GM23338 (cell line): ENCODE measurements around the gene EVC. TPM values are rescaled to one million over a fixed set of nuclear protein-coding genes. Genes with fewer than 3 reads are reported as not detected.

Experiments used
- ATAC-seq: fragments of 200-7000 bp; cut with Tn5 transposase; 3 replicates; pipeline ENCODE4 v1.9.1; 2020
- DNase-seq: peaks from one replicate; pipeline ENCODE4 v3.0.0-alpha.2; 2015; ENCODE audit warnings: low spot score
- H2AFZ ChIP-seq: fragments of 200-600 bp; sonication (generic); 2 replicates; pipeline ENCODE4 v1.8.0; 2016; ENCODE audit warnings: antibody characterized with exemption, mild to moderate bottlenecking, moderate library complexity
- H3F3A ChIP-seq: fragments of 200-600 bp; sonication (generic); replicated peaks from 2 replicates; pipeline ENCODE4 v1.8.0; 2017; ENCODE audit warnings: antibody characterized with exemption, mixed run types, low read depth
- H3K27ac ChIP-seq: fragments of 200-600 bp; sonication (generic); 2 replicates; pipeline ENCODE4 v1.6.1; 2016; ENCODE audit warnings: low read depth
- H3K27me3 ChIP-seq: fragments of 200-600 bp; sonication (generic); 2 replicates; pipeline ENCODE4 v1.8.0; 2016; ENCODE audit warnings: mild to moderate bottlenecking, mixed run types, moderate library complexity; ENCODE audit not compliant: insufficient read depth
- H3K36me3 ChIP-seq: fragments of 200-600 bp; sonication (generic); 2 replicates; pipeline ENCODE4 v1.8.0; 2016; ENCODE audit warnings: mild to moderate bottlenecking; ENCODE audit not compliant: insufficient read depth
- H3K4me1 ChIP-seq: fragments of 200-600 bp; sonication (generic); 2 replicates; pipeline ENCODE4 v1.8.0; 2016; ENCODE audit warnings: mild to moderate bottlenecking, moderate library complexity; ENCODE audit not compliant: insufficient read depth
- H3K4me2 ChIP-seq: fragments of 200-600 bp; sonication (generic); 2 replicates; pipeline ENCODE4 v1.7.1; 2017; ENCODE audit warnings: mixed run types
- H3K4me3 ChIP-seq: fragments of 200-600 bp; sonication (generic); 2 replicates; pipeline ENCODE4 v1.6.1; 2016; ENCODE audit warnings: mixed run types
- H3K79me2 ChIP-seq: fragments of 200-600 bp; sonication (generic); replicated peaks from 2 replicates; pipeline ENCODE4 v1.8.0; 2017; ENCODE audit warnings: mild to moderate bottlenecking; ENCODE audit not compliant: insufficient read depth
- H3K9me2 ChIP-seq: fragments of 200-600 bp; sonication (generic); 2 replicates; pipeline ENCODE4 v1.8.0; 2017; ENCODE audit not compliant: insufficient read depth
- H4K20me1 ChIP-seq: fragments of 200-600 bp; sonication (generic); replicated peaks from 2 replicates; pipeline ENCODE4 v1.8.0; 2017; ENCODE audit warnings: mild to moderate bottlenecking; ENCODE audit not compliant: insufficient read depth
- H3K27ac Mint-ChIP-seq: 2 replicates; pipeline ENCODE4 v1.8.0; 2020; ENCODE audit warnings: inconsistent platforms, mild to moderate bottlenecking, moderate library complexity, mixed read lengths
- H3K27me3 Mint-ChIP-seq: 3 replicates; pipeline ENCODE4 v1.8.0; 2022; ENCODE audit warnings: low read depth, mild to moderate bottlenecking, moderate library complexity, mixed read lengths, inconsistent platforms; ENCODE audit not compliant: insufficient read depth, poor library complexity
- H3K36me3 Mint-ChIP-seq: 3 replicates; pipeline ENCODE4 v1.8.0; 2021; ENCODE audit warnings: low read depth, mild to moderate bottlenecking, inconsistent platforms, moderate library complexity, mixed read lengths
- H3K4me1 Mint-ChIP-seq: 3 replicates; pipeline ENCODE4 v1.8.0; 2020; ENCODE audit warnings: mild to moderate bottlenecking, inconsistent platforms, mixed read lengths
- H3K4me3 Mint-ChIP-seq: 3 replicates; pipeline ENCODE4 v1.8.0; 2021; ENCODE audit warnings: moderate library complexity, mild to moderate bottlenecking, inconsistent platforms, mixed read lengths
- H3K9me3 Mint-ChIP-seq: 3 replicates; pipeline ENCODE4 v1.8.0; 2020; ENCODE audit warnings: moderate library complexity, mild to moderate bottlenecking, inconsistent platforms, mixed read lengths
- CREB1 ChIP-seq: fragments of 250-450 bp; sonication (Bioruptor Pico); IDR thresholded peaks from 2 replicates; pipeline ENCODE4 v1.5.0; 2020; ENCODE audit warnings: low read depth, mild to moderate bottlenecking, moderate library complexity
- ETS1 ChIP-seq: IDR thresholded peaks from 2 replicates; pipeline ENCODE4 v1.6.1; 2016; ENCODE audit warnings: antibody characterized with exemption
- EZH2 ChIP-seq: fragments of 200-600 bp; sonication (generic); IDR thresholded peaks from one replicate; pipeline ENCODE4 v1.8.0; 2017; ENCODE audit warnings: antibody characterized with exemption, mild to moderate bottlenecking, low read depth; ENCODE audit not compliant: unreplicated experiment
- EZH2phosphoT487 ChIP-seq: fragments of 200-600 bp; sonication (generic); IDR thresholded peaks from one replicate; pipeline ENCODE4 v1.8.1; 2018; ENCODE audit warnings: antibody characterized with exemption; ENCODE audit not compliant: unreplicated experiment
- JUNB ChIP-seq: IDR thresholded peaks from one replicate; pipeline ENCODE4 v1.6.1; 2016; ENCODE audit warnings: antibody characterized with exemption; ENCODE audit not compliant: unreplicated experiment
- NANOG ChIP-seq: IDR thresholded peaks from 2 replicates; pipeline ENCODE4 v1.6.1; 2016; ENCODE audit warnings: antibody characterized with exemption, borderline replicate concordance
- POLR2AphosphoS5 ChIP-seq: IDR thresholded peaks from 2 replicates; pipeline ENCODE4 v1.6.1; 2016; ENCODE audit warnings: antibody characterized with exemption, low read depth
- REST ChIP-seq: IDR thresholded peaks from one replicate; pipeline ENCODE4 v1.6.1; 2018; ENCODE audit warnings: antibody characterized with exemption; ENCODE audit not compliant: unreplicated experiment
- STAT1 ChIP-seq: IDR thresholded peaks from one replicate; pipeline ENCODE4 v1.6.1; 2016; ENCODE audit warnings: antibody characterized with exemption; ENCODE audit not compliant: unreplicated experiment
- ZNF331 ChIP-seq: fragments of 250-450 bp; sonication (Bioruptor Pico); IDR thresholded peaks from 2 replicates; pipeline ENCODE4 v1.5.0; 2020; ENCODE audit warnings: low read depth, mild to moderate bottlenecking, moderate library complexity
- ZNF462 ChIP-seq: fragments of 250-450 bp; sonication (Bioruptor Pico); IDR thresholded peaks from 2 replicates; pipeline ENCODE4 v1.5.0; 2020; ENCODE audit warnings: mild to moderate bottlenecking, moderate library complexity
- polyA plus RNA-seq: library from polyadenylated mRNA; unstranded; fragments of >200 nt; fragmentation: Nextera tagmentation; extraction: Ambion mirVana; gene quantifications from 2 replicates; pipeline ENCODE4 v1.2.1, GENCODE V29; 2016
- total RNA-seq: library from RNA; depleted of rRNA; stranded (reverse); fragments of >200 nt; shearing (Covaris generic); gene quantifications from 2 replicates; pipeline ENCODE4 v1.2.3, GENCODE V29; 2014

EVC gene
- total and polyA plus RNA-seq, 2 experiments from 2014 or later = 1.7 to 12.8 TPM

GRCh38 chr4:5696341-5696740 is 14.7 kb upstream of the EVC start:
- no peak overlapping the region for H3K4me3 Mint-ChIP-seq
- Histone ChIP-seq H4K20me1 (peaks cover 3% of the 10 kb centered on the region; the same call in 1 of the 2 replicates), H3K4me1 (no peaks in the 10 kb centered on the region), H3K79me2 (no peaks in the 10 kb centered on the region), H3K9me2 (no peaks in the 10 kb centered on the region), H3K27me3 (no peaks in the 10 kb centered on the region), H3K36me3 (no peaks in the 10 kb centered on the region), H3K27ac (no peak overlapping the region), H3K4me2 (no peak overlapping the region), H2AFZ (no peak overlapping the region), H3K4me3 (no peak overlapping the region), H3F3A (no peaks in the 10 kb centered on the region)
- H3K9me3 Mint-ChIP-seq = no peaks in the 10 kb centered on the region
- ATAC-seq (no peak), DNase-seq (no peak)
- TF ChIP-seq EZH2 (no peak), CREB1 (CRISPR knock-in tag) (no peak)
- H3K27me3 Mint-ChIP-seq = peaks cover 2% of the 10 kb centered on the region
- no peaks in the 10 kb centered on the region for H3K4me1 Mint-ChIP-seq
- no peak overlapping the region for H3K27ac Mint-ChIP-seq
- H3K36me3 Mint-ChIP-seq = peaks cover 5% of the 10 kb centered on the region; the same call in 2 of the 3 replicates

GRCh38 chr4:5700459-5700858 is 10.5 kb upstream of the EVC start:
- Histone ChIP-seq H3F3A (no peaks in the 10 kb centered on the region), H3K4me2 (no peak overlapping the region), H3K27me3 (no peaks in the 10 kb centered on the region), H3K4me3 (no peak overlapping the region), H3K27ac (no peak overlapping the region), H3K4me1 (no peaks in the 10 kb centered on the region), H3K9me2 (no peaks in the 10 kb centered on the region), H3K36me3 (no peaks in the 10 kb centered on the region; the same call in 1 of the 2 replicates), H2AFZ (no peak overlapping the region), H4K20me1 (no peaks in the 10 kb centered on the region), H3K79me2 (0 out of 2 replicates have a peak, but pooled peaks cover 5% of the 10 kb centered on the region)
- Mint-ChIP-seq H3K36me3 (peaks cover 24% of the 10 kb centered on the region), H3K4me3 (no peak overlapping the region), H3K9me3 (peaks cover 22% of the 10 kb centered on the region), H3K4me1 (no peaks in the 10 kb centered on the region), H3K27me3 (peaks cover 6% of the 10 kb centered on the region), H3K27ac (no peak overlapping the region)
- no peak for ATAC-seq
- DNase-seq = no peak
- TF ChIP-seq NANOG (no peak), JUNB (no peak), ZNF462 (no peak), ETS1 (no peak), STAT1 (no peak), ZNF331 (CRISPR knock-in tag) (no peak), REST (no peak), EZH2phosphoT487 (no peak), POLR2AphosphoS5 (no peak), CREB1 (CRISPR knock-in tag) (no peak), EZH2 (no peak)
